ENCODE data around the gene DVL3.
"Not testable (repeated sequence)": the region's sequence is repeated elsewhere in the genome, so short reads cannot be mapped to it uniquely, and the experiment has no call there.

Gene DVL3

GRCh38 chr3:184145751-184146270 is 9.4 kb upstream of the DVL3 start:
- H3K9me3 ChIP-seq (replicated peaks in 1 of 11) = no peaks in the 10 kb centered on the region
- H3K4me1 ChIP-seq = peaks cover 0 to 18% (median 15%) of the 10 kb centered on the region in 10 experiments; a peak in 9 of 20 replicates
- no peak overlapping the region for H3K4me3 ChIP-seq
- H3K4me2 ChIP-seq = peak overlapping the region in 1 of 11 experiments; percentile 23; a peak in 1 of 22 replicates
- peaks cover 58 to 65% (median 62%) of the 10 kb centered on the region in 11 experiments for H3K36me3 ChIP-seq
- no peak overlapping the region for H3K9ac ChIP-seq
- no peak overlapping the region for H3K27ac ChIP-seq
- H3K27me3 ChIP-seq = no peaks in the 10 kb centered on the region
- H4K20me1 ChIP-seq = peaks cover 0 to 52% (median 37%) of the 10 kb centered on the region in 11 experiments; a peak in 16 of 22 replicates
- no peak for TF ChIP-seq Cebpa-rat (IDR thresholded peaks at IDR 0.05)

DNA sequence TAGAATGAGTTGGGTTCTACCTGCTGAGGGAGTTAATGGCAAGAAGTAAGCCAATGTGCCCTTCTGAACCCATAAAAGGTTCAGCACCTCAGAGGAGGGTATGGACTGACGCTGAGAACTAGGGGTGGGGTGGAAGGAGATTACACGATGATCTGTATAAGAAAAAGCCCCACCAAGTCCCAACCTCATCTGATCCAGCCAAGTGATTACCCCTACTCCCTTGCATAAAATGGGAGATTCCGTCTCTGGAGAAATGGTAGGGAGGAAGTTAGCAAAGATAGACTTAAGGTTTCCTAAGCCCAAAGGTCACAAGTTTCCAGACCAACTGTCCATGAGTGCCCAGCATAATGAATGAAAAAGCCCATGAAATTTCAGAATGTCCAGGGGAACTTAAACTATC is 7.1 kb upstream of the DVL3 start:
- no peaks in the 10 kb centered on the region for H3K27me3 ChIP-seq
- H3K36me3 ChIP-seq = peaks cover 35 to 42% (median 40%) of the 10 kb centered on the region in 11 experiments
- no peaks in the 10 kb centered on the region for H3K9me3 ChIP-seq (replicated peaks in 1 of 11)
- no peak overlapping the region for H3K9ac ChIP-seq
- no peak overlapping the region for H3K4me3 ChIP-seq
- TF ChIP-seq Cebpa-rat (IDR thresholded peaks at IDR 0.05) = no peak
- no peak overlapping the region for H3K27ac ChIP-seq
- peaks cover 0 to 32% (median 22%) of the 10 kb centered on the region in 11 experiments; a peak in 14 of 22 replicates for H4K20me1 ChIP-seq
- H3K4me1 ChIP-seq = peaks cover 0 to 18% (median 15%) of the 10 kb centered on the region in 10 experiments; a peak in 9 of 20 replicates
- H3K4me2 ChIP-seq = no peak overlapping the region

DNA sequence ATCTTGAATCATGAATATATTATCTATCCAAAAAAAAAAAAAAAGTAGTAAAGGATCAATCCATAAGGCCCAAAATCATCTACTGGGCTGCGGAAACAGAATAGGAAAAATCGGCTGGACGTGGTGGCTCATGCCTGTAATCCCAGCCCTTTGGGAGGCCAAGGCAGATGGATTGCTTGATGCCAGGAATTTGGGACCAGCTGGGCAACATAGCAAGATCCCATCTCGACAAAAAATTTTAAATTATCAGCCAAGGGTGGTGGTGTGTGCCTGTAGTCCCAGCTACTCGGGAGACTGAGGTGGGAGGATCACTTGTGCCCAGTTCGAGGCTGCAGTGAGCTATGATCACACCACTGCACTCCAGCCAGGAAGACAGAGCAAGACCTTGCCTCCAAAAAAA is 6.1 kb upstream of the DVL3 start:
- Histone ChIP-seq H3K4me3 (no peak overlapping the region), H3K27ac (no peak overlapping the region), H4K20me1 (peaks cover 0 to 21% (median 16%) of the 10 kb centered on the region in 11 experiments; a peak in 13 of 22 replicates), H3K4me2 (no peak overlapping the region), H3K4me1 (peaks cover 0 to 16% (median 13%) of the 10 kb centered on the region in 10 experiments; a peak in 11 of 20 replicates), H3K9me3 (replicated peaks in 1 of 11) (no peaks in the 10 kb centered on the region), H3K9ac (no peak overlapping the region), H3K27me3 (no peaks in the 10 kb centered on the region), H3K36me3 (peaks cover 25 to 32% (median 29%) of the 10 kb centered on the region in 11 experiments)
- no peak for TF ChIP-seq Cebpa-rat (IDR thresholded peaks at IDR 0.05)

GRCh38 chr3:184149770-184150169 is 5.4 kb upstream of the DVL3 start:
- H3K36me3 ChIP-seq = peaks cover 18 to 25% (median 23%) of the 10 kb centered on the region in 11 experiments
- peaks cover 5 to 16% (median 11%) of the 10 kb centered on the region in 10 experiments; a peak in 14 of 20 replicates for H3K4me1 ChIP-seq
- not testable (repeated sequence) for H3K27me3 ChIP-seq; H3K4me2 ChIP-seq; H3K9me3 ChIP-seq (replicated peaks in 1 of 11); H3K9ac ChIP-seq; H3K4me3 ChIP-seq; H3K27ac ChIP-seq
- peaks cover 0 to 15% (median 10%) of the 10 kb centered on the region in 11 experiments; a peak in 13 of 22 replicates for H4K20me1 ChIP-seq

DNA sequence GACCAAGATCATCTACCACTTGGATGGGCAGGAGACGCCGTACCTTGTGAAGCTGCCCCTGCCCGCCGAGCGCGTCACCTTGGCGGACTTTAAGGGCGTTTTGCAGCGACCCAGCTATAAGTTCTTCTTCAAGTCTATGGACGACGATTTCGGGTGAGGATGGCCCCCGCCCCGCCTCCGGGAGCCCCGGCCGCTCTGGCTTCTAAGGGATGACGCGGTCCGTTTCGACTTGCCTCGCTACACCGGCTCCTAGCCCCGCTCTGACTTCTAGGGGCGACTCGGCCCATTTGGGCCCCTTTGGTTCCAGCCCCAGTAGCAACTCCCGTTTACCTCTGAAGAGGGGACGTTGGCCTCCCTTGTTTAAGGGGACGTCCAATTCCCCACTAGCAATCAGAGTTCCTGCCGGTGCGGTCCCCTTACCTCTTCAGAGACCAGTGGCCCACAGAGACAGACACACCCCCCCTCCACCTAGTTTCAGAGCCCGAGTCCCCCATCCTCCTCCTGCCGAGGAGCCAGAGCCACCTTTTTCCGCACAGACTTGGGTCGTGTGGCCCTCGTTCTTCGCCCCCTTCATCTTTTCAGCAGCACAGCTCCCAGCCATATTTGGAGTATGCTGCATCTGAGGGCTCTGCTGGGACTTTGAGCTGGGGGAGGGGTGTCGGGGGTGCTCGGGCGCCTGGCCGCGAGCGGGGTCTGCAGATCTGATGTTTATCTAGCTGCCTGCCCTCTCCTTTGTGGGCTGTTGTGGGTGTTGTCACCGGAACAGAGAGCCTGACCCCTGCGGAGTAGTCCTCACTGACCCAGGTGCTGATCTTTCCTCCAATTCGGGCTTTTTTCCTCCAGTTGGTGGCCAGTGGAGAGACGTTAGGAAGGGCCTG is 706 bp downstream of the DVL3 start:
- Histone ChIP-seq H3K4me3 (peak overlapping the region; percentile 76 to 98 (median 90)), H3K4me2 (peak overlapping the region; percentile 95 to 99 (median 98)), H4K20me1 (peaks cover 26 to 53% (median 45%) of the 10 kb centered on the region in 11 experiments; a peak in 21 of 22 replicates), H3K27ac (peak overlapping the region; percentile 77 to 89 (median 87)), H3K4me1 (peaks cover 33 to 53% (median 45%) of the 10 kb centered on the region in 10 experiments), H3K9me3 (replicated peaks in 1 of 11) (no peaks in the 10 kb centered on the region), H3K36me3 (peaks cover 0 to 15% (median 6%) of the 10 kb centered on the region in 11 experiments; a peak in 10 of 22 replicates), H3K27me3 (no peaks in the 10 kb centered on the region), H3K9ac (peak overlapping the region; percentile 86 to 96 (median 91))
- no peak for TF ChIP-seq Cebpa-rat (IDR thresholded peaks at IDR 0.05)

GRCh38 chr3:184156522-184156955 is 1.4 kb downstream of the DVL3 start:
- peaks cover 33 to 56% (median 47%) of the 10 kb centered on the region in 10 experiments for H3K4me1 ChIP-seq
- H4K20me1 ChIP-seq = peaks cover 31 to 60% (median 51%) of the 10 kb centered on the region in 11 experiments; a peak in 21 of 22 replicates
- no peaks in the 10 kb centered on the region for H3K27me3 ChIP-seq
- peak overlapping the region; percentile 77 to 89 (median 87) for H3K27ac ChIP-seq
- peaks cover 0 to 22% (median 6%) of the 10 kb centered on the region in 11 experiments; a peak in 11 of 22 replicates for H3K36me3 ChIP-seq
- no peaks in the 10 kb centered on the region for H3K9me3 ChIP-seq (replicated peaks in 1 of 11)
- H3K9ac ChIP-seq = peak overlapping the region; percentile 86 to 96 (median 91)
- TF ChIP-seq Cebpa-rat (IDR thresholded peaks at IDR 0.05) = no peak
- peak overlapping the region; percentile 76 to 98 (median 90) for H3K4me3 ChIP-seq
- peak overlapping the region; percentile 95 to 99 (median 98) for H3K4me2 ChIP-seq

- Histone ChIP-seq H3K9me3 (replicated peaks in 1 of 11) (no peaks in the 10 kb centered on the region), H3K4me3 (peak overlapping the region; percentile 76 to 98 (median 90)), H3K9ac (peak overlapping the region; percentile 86 to 96 (median 91)), H3K36me3 (peaks cover 4 to 29% (median 10%) of the 10 kb centered on the region in 11 experiments; a peak in 19 of 22 replicates), H3K27me3 (no peaks in the 10 kb centered on the region), H3K4me2 (peak overlapping the region; percentile 95 to 99 (median 98)), H4K20me1 (peaks cover 34 to 65% (median 58%) of the 10 kb centered on the region in 11 experiments; a peak in 21 of 22 replicates), H3K27ac (peak overlapping the region; percentile 77 to 89 (median 87); a peak in 21 of 22 replicates), H3K4me1 (peaks cover 33 to 56% (median 47%) of the 10 kb centered on the region in 10 experiments)
- no peak for TF ChIP-seq Cebpa-rat (IDR thresholded peaks at IDR 0.05)
Measured at GRCh38 chr3:184157206-184157605, 2.0 kb downstream of the DVL3 start.

DNA sequence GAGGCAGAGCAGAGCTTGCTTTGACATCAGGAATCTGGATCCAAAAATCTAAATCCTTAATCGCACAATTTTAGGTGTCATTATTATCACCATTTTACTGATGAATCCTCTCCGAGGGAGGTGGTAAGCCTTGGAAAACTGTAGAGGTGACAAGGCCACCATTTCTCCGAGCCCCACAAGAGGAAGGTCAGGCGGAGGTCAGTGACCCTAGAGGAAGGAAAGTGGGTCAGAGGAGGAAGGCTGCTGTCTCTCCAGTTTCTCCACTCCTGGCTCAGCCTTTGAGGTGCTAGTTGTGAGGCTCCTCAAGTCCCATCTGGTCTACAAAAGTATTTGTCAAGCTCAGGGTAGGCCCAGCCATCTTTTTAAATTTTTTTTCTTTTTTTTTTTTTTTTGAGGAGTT is 3.2 kb downstream of the DVL3 start:
- Histone ChIP-seq H4K20me1 (peaks cover 41 to 77% (median 70%) of the 10 kb centered on the region in 11 experiments; a peak in 21 of 22 replicates), H3K27me3 (no peaks in the 10 kb centered on the region), H3K4me2 (peak overlapping the region; percentile 95 to 99 (median 98)), H3K9me3 (replicated peaks in 1 of 11) (no peaks in the 10 kb centered on the region), H3K36me3 (peaks cover 15 to 41% (median 21%) of the 10 kb centered on the region in 11 experiments; a peak in 21 of 22 replicates), H3K4me3 (peak overlapping the region in 9 of 10 experiments; percentile 76 to 98 (median 91); a peak in 10 of 20 replicates), H3K9ac (peak overlapping the region; percentile 86 to 96 (median 91); a peak in 15 of 22 replicates), H3K27ac (peak overlapping the region in 7 of 11 experiments; percentile 1 to 51 (median 9); a peak in 9 of 22 replicates), H3K4me1 (peaks cover 37 to 62% (median 53%) of the 10 kb centered on the region in 10 experiments)
- no peak for TF ChIP-seq Cebpa-rat (IDR thresholded peaks at IDR 0.05)
